HepG2 (cell line): ENCODE measurements around the gene SEMA3F. TPM values are rescaled to one million over a fixed set of nuclear protein-coding genes. Genes with fewer than 3 reads are reported as not detected.

Source experiments
- CENPT ChIP-seq: sonication (generic); formaldehyde crosslinking; IDR thresholded peaks from 2 replicates; pipeline ENCODE4 v1.8.0; 2022; ENCODE audit warnings: low read depth, mild to moderate bottlenecking, moderate library complexity, missing genetic modification reagents
- NFKBIZ ChIP-seq: IDR thresholded peaks from 2 replicates; pipeline ENCODE4 v1.6.1; 2018; ENCODE audit warnings: missing genetic modification reagents, missing compliant biosample characterization
- PHF8 ChIP-seq: sonication (generic); formaldehyde crosslinking; IDR thresholded peaks from 2 replicates; pipeline ENCODE4 v1.5.0; 2020; ENCODE audit warnings: missing genetic modification reagents
- RBAK ChIP-seq: sonication (generic); formaldehyde crosslinking; IDR thresholded peaks from 2 replicates; pipeline ENCODE4 v1.5.1; 2020; ENCODE audit warnings: mild to moderate bottlenecking, missing genetic modification reagents
- SP2 ChIP-seq: sonication (generic); formaldehyde crosslinking; IDR thresholded peaks from 2 replicates; pipeline ENCODE4 v1.5.1; 2020; ENCODE audit warnings: mild to moderate bottlenecking, missing genetic modification reagents
- TAF15 ChIP-seq: fragments of 200-400 bp; formaldehyde crosslinking; IDR thresholded peaks from one replicate; pipeline ENCODE4 v1.6.1; 2018; ENCODE audit warnings: mild to moderate bottlenecking, low read depth, low read length; ENCODE audit not compliant: poor library complexity, severe bottlenecking
- ZNF652 ChIP-seq: IDR thresholded peaks from 2 replicates; pipeline ENCODE4 v1.6.1; 2016; ENCODE audit warnings: low read depth, borderline replicate concordance
- polyA plus RNA-seq, 8 experiments: library from polyadenylated mRNA; depleted of rRNA in 3 of 8; stranded (reverse) in 7 of 8; unstranded in 1 of 8; fragments of >200 nt; fragmentation: Illumina TruSeq in 4 of 8; extraction: Trizol in 4 of 8; gene quantifications; 2 replicates each; pipeline versions ENCODE4 v1.2.1 to v1.2.3, GENCODE V29; 2011 to 2016; ENCODE audit warnings: low read depth in 4 of 8, missing spikeins in 1 of 8, mixed read lengths in 1 of 8; ENCODE audit not compliant: insufficient read depth in 1 of 8
- total RNA-seq, 5 experiments: library from RNA; depleted of rRNA; stranded (reverse); fragments of >200 nt; fragmentation: Illumina TruSeq; extraction: Trizol; gene quantifications; 2 replicates each; pipeline ENCODE4 v1.2.3, GENCODE V29; 2016; ENCODE audit warnings: low read depth in 1 of 5
- TF ChIP-seq, protein P1 (sequence below), 2 experiments: sonication (generic) in 1 of 2; formaldehyde crosslinking in 1 of 2; IDR thresholded peaks; 2 replicates each; pipeline versions ENCODE4 v1.6.1 to v1.9.0; 2014 to 2022; ENCODE audit warnings: antibody characterized with exemption in 1 of 2, borderline replicate concordance in 1 of 2, inconsistent platforms in 1 of 2, low read depth in 1 of 2, missing genetic modification reagents in 1 of 2
- TF ChIP-seq, protein P2 (sequence below): sonication (generic); formaldehyde crosslinking; IDR thresholded peaks from 2 replicates; pipeline ENCODE4 v1.5.0; 2020; ENCODE audit warnings: mild to moderate bottlenecking, missing genetic modification reagents, borderline replicate concordance
- TF ChIP-seq, protein P3 (sequence below): sonication (generic); formaldehyde crosslinking; IDR thresholded peaks from 2 replicates; pipeline ENCODE4 v1.4.0; 2020; ENCODE audit warnings: missing genetic modification reagents
- TF ChIP-seq, protein P4 (sequence below): sonication (generic); formaldehyde crosslinking; IDR thresholded peaks from 2 replicates; pipeline ENCODE4 v1.9.0; 2022; ENCODE audit warnings: low read depth, missing genetic modification reagents

Gene SEMA3F
- total and polyA plus RNA-seq, 2 of the 13 experiments (the other 11 are each of a cell fraction or from before 2014, with no cell fraction given): 7.6 to 17.2 TPM

DNA sequence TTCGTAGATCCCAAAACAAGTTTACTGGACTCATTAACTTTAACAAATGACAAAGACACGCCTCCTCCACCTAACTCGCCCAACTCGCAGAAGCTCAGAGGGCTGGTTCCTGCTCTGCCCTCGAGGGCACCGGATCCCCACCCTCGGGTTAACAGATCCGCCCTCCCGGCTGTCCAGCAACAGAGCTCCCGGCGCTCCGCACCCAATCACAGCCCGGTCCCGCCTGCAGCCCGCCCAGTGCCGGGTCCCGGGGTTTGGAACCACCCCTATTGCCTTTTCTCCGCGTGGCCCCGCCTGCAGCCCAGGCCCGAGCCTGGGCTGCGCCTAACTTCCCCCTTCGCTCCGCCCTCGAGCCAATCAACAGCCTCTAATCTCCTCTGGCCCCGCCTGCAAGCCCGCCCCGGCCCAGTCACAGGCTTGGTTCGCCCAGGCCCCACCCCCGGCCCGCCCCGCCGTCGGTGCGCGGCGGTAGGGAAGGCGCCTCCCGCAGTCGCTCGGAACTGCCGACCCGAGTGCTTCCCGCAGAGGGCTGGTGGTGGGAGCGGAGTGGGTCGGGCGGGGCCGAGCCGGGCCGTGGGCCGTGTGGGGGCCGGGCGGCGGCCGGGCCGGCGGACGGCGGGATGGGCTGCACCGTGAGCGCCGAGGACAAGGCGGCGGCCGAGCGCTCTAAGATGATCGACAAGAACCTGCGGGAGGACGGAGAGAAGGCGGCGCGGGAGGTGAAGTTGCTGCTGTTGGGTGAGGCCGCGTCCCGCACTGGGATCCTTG is 80.8 kb downstream of the SEMA3F start, which contains the start of gene GNAI2 (continued):
- TF ChIP-seq, protein P1, sequence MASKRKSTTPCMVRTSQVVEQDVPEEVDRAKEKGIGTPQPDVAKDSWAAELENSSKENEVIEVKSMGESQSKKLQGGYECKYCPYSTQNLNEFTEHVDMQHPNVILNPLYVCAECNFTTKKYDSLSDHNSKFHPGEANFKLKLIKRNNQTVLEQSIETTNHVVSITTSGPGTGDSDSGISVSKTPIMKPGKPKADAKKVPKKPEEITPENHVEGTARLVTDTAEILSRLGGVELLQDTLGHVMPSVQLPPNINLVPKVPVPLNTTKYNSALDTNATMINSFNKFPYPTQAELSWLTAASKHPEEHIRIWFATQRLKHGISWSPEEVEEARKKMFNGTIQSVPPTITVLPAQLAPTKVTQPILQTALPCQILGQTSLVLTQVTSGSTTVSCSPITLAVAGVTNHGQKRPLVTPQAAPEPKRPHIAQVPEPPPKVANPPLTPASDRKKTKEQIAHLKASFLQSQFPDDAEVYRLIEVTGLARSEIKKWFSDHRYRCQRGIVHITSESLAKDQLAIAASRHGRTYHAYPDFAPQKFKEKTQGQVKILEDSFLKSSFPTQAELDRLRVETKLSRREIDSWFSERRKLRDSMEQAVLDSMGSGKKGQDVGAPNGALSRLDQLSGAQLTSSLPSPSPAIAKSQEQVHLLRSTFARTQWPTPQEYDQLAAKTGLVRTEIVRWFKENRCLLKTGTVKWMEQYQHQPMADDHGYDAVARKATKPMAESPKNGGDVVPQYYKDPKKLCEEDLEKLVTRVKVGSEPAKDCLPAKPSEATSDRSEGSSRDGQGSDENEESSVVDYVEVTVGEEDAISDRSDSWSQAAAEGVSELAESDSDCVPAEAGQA (IDR thresholded peaks at IDR 0.05; ENCODE audit: low read depth): no peak
- TF ChIP-seq, protein P1 (CRISPR knock-in tag; IDR thresholded peaks at IDR 0.05; ENCODE audit: borderline replicate concordance): no peak
- TF ChIP-seq, protein P2, sequence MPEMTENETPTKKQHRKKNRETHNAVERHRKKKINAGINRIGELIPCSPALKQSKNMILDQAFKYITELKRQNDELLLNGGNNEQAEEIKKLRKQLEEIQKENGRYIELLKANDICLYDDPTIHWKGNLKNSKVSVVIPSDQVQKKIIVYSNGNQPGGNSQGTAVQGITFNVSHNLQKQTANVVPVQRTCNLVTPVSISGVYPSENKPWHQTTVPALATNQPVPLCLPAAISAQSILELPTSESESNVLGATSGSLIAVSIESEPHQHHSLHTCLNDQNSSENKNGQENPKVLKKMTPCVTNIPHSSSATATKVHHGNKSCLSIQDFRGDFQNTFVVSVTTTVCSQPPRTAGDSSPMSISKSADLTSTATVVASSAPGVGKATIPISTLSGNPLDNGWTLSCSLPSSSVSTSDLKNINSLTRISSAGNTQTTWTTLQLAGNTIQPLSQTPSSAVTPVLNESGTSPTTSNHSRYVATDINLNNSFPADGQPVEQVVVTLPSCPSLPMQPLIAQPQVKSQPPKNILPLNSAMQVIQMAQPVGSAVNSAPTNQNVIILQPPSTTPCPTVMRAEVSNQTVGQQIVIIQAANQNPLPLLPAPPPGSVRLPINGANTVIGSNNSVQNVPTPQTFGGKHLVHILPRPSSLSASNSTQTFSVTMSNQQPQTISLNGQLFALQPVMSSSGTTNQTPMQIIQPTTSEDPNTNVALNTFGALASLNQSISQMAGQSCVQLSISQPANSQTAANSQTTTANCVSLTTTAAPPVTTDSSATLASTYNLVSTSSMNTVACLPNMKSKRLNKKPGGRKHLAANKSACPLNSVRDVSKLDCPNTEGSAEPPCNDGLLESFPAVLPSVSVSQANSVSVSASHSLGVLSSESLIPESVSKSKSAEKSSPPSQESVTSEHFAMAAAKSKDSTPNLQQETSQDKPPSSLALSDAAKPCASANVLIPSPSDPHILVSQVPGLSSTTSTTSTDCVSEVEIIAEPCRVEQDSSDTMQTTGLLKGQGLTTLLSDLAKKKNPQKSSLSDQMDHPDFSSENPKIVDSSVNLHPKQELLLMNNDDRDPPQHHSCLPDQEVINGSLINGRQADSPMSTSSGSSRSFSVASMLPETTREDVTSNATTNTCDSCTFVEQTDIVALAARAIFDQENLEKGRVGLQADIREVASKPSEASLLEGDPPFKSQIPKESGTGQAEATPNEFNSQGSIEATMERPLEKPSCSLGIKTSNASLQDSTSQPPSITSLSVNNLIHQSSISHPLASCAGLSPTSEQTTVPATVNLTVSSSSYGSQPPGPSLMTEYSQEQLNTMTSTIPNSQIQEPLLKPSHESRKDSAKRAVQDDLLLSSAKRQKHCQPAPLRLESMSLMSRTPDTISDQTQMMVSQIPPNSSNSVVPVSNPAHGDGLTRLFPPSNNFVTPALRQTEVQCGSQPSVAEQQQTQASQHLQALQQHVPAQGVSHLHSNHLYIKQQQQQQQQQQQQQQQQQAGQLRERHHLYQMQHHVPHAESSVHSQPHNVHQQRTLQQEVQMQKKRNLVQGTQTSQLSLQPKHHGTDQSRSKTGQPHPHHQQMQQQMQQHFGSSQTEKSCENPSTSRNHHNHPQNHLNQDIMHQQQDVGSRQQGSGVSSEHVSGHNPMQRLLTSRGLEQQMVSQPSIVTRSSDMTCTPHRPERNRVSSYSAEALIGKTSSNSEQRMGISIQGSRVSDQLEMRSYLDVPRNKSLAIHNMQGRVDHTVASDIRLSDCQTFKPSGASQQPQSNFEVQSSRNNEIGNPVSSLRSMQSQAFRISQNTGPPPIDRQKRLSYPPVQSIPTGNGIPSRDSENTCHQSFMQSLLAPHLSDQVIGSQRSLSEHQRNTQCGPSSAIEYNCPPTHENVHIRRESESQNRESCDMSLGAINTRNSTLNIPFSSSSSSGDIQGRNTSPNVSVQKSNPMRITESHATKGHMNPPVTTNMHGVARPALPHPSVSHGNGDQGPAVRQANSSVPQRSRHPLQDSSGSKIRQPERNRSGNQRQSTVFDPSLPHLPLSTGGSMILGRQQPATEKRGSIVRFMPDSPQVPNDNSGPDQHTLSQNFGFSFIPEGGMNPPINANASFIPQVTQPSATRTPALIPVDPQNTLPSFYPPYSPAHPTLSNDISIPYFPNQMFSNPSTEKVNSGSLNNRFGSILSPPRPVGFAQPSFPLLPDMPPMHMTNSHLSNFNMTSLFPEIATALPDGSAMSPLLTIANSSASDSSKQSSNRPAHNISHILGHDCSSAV (CRISPR knock-in tag): no peak
- TF ChIP-seq TAF15: no peak
- TF ChIP-seq, protein P3, sequence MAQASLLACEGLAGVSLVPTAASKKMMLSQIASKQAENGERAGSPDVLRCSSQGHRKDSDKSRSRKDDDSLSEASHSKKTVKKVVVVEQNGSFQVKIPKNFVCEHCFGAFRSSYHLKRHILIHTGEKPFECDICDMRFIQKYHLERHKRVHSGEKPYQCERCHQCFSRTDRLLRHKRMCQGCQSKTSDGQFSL (CRISPR knock-in tag): no peak
- no peak for TF ChIP-seq NFKBIZ
- peak; percentile 57 for TF ChIP-seq PHF8 (CRISPR knock-in tag)
- TF ChIP-seq ZNF652 (CRISPR knock-in tag): no peak
- TF ChIP-seq SP2 (CRISPR knock-in tag): peak; percentile 84
- no peak for TF ChIP-seq CENPT
- no peak for TF ChIP-seq RBAK (CRISPR knock-in tag)
- TF ChIP-seq, protein P4, sequence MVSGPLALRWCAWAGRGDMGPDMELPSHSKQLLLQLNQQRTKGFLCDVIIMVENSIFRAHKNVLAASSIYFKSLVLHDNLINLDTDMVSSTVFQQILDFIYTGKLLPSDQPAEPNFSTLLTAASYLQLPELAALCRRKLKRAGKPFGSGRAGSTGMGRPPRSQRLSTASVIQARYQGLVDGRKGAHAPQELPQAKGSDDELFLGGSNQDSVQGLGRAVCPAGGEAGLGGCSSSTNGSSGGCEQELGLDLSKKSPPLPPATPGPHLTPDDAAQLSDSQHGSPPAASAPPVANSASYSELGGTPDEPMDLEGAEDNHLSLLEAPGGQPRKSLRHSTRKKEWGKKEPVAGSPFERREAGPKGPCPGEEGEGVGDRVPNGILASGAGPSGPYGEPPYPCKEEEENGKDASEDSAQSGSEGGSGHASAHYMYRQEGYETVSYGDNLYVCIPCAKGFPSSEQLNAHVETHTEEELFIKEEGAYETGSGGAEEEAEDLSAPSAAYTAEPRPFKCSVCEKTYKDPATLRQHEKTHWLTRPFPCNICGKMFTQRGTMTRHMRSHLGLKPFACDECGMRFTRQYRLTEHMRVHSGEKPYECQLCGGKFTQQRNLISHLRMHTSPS (CRISPR knock-in tag): peak; percentile 40; the same call in 1 of the 2 replicates
